NCI-H2081 (cell line): Measurements from ENCODE around the gene HMX1.

ENCODE experiments used
- DNase-seq, 2 experiments: peaks; one replicate each; lab custom pipeline; 2025; lab: John Stamatoyannopoulos, UW

The HMX1 gene

DNA sequence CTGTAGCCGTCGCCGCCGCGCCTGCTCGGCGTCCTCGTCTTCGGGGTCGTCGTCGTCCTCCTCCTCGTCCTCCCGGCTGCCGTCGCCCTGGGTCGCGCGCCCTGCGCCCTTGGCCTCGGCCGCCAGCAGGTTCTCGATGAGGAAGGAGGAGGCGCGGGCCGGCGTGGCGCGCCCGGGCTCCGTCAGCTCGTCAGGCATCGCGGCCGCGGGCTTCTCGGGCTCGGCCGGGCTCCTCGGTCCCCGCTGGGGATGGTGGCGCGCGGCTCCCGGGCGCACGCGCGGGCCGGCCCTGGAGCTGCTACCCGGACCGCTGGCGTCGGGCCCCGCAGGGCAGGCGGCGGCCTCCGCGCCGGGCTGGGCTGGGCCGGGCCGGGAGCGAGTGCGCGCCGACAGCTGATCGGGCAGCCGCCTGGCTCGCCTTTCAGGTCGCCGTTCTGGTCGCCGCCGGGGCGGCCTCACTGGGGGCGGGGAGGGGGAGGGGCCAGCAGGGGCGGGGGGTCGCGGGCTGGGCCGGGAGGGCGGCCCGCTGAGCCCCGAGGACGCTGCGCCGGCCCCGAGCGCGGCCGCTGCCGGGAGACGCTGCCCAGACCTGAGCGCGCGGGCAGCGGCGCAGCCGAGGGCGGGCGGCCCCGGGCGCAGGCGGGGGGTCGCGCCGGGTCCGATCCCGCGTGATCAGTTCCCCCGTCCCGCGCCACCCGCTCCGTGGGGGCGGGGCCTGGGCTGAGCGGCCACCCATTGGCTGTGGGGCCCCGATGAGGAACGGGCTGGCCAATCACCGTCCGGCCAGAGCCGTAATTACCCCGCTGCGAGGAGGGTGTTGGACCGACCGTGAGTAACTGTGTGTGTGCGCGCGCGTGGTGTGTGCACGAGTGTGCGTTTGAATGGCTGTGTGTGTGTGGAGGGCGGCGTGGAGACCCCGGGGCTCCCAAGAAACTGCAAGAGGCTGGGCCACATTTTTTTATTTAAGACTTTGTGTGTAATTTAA lies at the start of gene HMX1:
TSS of gene HMX1 (minus strand) at position 423 of the 985 bp plus-strand sequence. CDS start at position 198, 225 bp downstream.
- DNase-seq: no peak

- DNase-seq: no peak
Observed at GRCh38 chr4:8920969-8921368, 49.3 kb upstream of the HMX1 start.

DNA sequence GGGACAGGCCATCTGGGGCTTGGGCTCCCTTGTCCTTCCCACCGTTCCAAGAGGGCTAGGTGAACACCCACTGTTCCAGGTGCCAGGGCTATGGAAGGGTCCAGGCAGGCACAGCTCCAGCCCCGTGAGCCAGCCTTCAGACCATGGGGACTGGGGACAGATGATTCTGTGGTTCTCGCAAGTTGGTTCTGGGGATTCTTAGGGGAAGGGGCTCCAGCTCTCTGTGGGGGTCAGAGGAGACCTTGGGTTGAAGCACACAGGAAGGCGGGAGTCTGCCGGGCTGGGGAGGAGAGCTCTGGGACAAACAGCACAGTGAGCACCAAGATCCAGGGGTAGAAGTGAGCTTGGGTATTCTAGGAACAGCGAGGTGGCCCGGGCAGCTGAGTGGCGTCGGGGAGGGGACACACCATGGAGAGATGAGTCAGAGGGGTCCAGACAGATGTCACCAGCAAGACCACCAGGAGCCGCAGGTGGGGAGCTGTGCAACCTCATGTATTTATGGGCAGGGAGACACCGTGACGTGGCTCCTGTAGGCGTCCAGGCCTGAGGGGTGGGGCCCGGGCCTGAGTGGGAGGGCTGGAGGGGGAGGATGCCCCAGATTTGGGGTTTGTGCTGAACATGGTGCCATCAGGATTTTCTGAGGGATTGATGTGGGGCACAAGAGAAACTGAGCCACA lies 48.8 kb upstream of the HMX1 start:
- DNase-seq: no peak

GRCh38 chr4:8919651-8920288 lies 48.1 kb upstream of the HMX1 start:
- DNase-seq: no peak

- DNase-seq: peak; percentile 44 to 49
Observed at GRCh38 chr4:8917868-8918783, 46.5 kb upstream of the HMX1 start.

DNA sequence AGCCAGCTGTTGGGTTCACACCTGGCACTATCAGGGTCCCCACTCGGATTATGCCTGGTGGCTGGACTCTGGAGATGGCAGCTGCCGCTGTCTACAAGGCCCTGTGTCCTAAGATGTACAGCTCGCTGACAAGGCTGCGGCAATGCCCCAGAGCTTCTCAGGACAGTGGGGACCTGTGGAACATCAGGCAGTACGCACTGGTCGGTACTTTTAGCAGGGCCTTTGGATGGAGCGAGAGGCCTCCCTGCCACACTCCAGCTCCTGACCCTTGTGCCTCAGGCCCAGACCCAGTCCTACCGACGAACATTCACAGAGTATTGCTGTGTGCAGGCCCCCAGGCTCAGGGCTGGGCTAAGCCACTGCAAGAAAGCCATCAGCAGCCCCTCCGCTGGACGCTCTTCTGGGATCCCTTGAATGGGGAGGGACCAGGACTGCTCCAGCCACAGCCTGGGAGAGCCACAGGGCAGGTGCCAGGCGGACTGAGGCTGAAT lies 45.7 kb upstream of the HMX1 start:
- no peak for DNase-seq

- DNase-seq: no peak
Observed at GRCh38 chr4:8916906-8917305, 45.3 kb upstream of the HMX1 start.

DNA sequence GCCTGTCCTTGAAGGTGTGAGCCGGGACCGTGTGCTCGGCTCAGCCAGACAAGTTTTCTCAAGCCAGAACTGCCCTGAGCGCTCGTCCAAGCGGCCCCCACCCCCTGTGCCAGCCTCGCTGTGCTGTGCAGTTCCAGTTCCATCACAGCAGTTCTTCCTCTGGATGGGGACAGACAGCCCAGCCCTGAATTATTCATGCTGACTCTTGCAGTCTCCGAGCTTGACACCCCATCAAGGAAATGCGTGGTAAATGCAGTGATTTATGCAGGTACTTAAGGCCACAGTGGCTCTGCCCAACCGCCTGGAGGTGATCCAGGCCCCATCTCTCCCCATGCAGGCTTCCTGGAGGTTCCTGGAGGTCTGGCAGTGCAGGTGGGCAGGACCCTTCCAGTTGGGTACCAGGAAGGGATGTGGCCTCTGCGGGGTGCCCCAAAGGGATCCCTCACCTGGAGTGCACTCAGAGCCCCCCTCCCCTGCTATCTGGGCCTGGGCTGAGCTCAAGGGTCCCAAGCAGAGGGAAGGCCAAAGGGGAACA lies 44.8 kb upstream of the HMX1 start:
- DNase-seq: no peak

GRCh38 chr4:8915201-8916200 lies 43.9 kb upstream of the HMX1 start:
- no peak for DNase-seq

DNA sequence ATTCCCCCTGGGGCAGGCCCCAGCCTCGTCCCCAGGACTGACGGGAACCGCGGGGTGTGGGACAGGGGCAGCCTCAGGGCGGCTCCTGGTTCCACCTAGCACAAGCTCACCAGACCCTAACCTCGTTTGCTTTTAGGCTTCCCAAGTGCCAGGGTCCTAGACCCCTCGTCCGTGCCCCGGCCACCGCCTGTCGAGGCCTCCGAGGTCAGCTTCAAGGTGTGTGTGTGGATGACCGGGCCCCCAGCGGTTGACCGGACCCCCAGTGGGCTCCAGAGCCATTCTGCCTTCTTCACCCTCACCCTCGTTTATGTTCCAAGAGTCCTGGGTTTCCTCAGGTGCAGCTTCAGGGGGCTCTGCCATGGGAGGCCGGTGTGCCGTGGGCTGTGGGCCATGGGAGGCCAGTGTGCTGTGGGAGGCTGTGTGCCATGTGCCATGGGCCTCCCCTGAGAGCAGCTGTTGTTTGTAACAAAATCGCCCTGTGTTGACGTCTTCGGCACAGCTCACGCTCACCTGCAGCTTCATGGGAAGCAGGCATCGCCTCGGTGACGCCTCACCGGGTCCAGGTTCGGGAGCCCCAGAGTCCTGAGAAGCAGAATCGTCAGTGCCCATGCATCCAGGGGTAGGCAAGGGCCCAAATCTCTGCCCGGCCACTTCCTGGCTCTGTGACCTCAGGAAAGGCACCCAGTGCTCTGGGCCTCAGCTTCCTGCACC lies 43.0 kb upstream of the HMX1 start:
- DNase-seq: no peak

DNA sequence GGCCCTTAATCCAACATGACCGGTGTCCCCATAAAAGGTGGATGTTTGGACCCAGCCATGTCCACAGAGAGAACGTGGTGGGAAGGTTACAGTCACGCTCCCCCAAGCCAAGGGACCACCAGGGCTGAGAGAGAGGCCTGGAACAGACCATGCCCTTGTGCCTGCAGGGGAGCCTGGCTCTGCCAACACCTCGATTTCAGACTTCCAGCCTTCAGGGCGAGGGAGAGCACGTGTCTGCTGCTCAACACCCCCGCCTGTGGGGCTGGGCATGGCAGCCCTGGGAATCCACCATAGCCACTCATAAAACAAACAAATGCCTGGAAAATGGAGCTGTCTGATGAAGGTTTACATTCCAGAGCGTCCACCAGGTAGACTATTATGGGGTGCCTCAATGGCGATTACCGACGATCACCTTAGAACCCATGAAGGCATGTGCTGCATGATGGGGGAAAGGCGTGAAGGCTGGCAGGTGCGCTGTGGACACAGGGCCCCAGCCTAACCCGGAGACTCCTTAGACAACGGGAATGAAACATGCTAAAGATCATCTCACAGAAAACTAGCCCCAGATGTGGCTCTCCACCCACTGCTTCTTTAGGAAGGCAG lies 42.3 kb upstream of the HMX1 start:
- DNase-seq: no peak

- no peak for DNase-seq
Observed at GRCh38 chr4:8913121-8913857, 41.6 kb upstream of the HMX1 start.

DNA sequence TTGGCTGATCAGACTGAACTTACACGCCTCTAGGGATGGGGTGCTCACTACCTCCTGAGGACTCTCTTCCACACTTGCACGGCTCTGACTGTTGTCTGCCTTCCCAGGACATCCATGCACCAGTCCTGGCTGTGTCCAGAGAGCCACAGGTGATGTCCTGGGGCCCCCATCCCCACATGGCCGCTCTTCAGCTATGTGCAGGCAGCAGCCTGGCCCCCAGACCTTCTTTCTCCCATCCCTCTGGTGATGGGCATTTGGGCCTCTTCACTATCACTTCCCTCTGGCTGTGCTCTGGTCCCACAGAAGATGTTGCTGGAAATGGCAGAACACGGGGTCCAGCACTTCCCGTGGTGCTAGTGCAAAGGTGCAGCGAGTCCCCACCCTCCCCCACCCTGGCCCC lies 40.9 kb upstream of the HMX1 start:
- no peak for DNase-seq

DNA sequence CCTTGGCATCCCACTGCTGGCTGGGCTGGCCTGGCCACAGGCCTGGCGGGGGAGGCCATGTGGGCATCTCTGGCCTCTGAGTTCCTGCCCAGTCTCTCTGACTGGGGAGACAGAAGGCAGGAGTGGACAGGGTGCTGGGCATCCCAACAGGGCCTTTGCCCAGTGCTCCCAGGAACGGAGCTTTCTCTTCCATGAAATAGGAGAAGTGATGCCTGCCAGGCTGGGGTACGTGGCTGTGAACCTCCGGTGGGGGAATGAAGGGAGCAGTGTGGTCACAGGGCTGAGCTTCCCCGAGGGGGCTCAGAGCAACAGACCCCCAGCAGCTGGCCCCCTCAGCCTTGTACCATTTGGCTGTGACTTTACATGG lies 40.4 kb upstream of the HMX1 start:
- DNase-seq: no peak

- no peak for DNase-seq
Observed at GRCh38 chr4:8911316-8912088, 39.9 kb upstream of the HMX1 start.

DNA sequence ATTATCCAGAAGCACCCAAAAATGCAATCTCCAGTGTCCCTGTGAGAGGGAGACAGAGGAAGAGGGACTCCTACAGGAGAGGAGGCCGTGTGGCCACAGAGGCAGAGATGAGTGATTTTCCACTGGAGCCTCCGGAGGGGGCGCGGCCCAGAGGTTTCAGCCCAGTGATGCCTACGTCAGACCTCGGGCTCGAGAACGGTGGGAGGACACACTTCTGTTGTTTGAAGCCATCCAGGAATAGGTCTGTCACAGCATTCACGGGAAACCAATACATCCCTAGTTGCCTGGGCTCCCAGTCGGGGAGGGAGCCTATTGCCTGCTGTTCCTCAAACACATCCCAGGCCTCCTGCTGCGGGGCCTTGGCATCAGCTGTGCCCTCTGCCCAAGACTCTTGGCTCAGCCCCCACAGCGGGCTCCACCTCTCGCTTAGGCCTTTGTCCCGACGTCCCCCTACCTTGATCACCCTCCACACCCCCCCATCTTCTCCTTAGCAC lies 39.2 kb upstream of the HMX1 start:
- DNase-seq: no peak
